ENCODE results near the gene TENT5C.

The TENT5C gene

GRCh38 chr1:117633423-117633822, 27.6 kb downstream of the TENT5C start:
- DNase-seq (ENCODE audit: low spot score), result no peak

- no peak for DNase-seq (ENCODE audit: low spot score)
Measured at GRCh38 chr1:117633936-117634335, 28.1 kb downstream of the TENT5C start.

- DNase-seq (ENCODE audit: low spot score), result no peak
Measured at GRCh38 chr1:117634631-117635030, 28.8 kb downstream of the TENT5C start.

- no peak for DNase-seq (ENCODE audit: low spot score)
Measured at GRCh38 chr1:117635805-117636204, 30.0 kb downstream of the TENT5C start.

- no peak for DNase-seq (ENCODE audit: low spot score)
Measured at GRCh38 chr1:117636637-117637425, 31.0 kb downstream of the TENT5C start.

GRCh38 chr1:117638141-117638540, 32.3 kb downstream of the TENT5C start:
- DNase-seq (ENCODE audit: low spot score), result no peak

GRCh38 chr1:117638759-117639158, 32.9 kb downstream of the TENT5C start:
- DNase-seq (ENCODE audit: low spot score), result no peak

- no peak for DNase-seq (ENCODE audit: low spot score)
Measured at GRCh38 chr1:117639741-117640140, 33.9 kb downstream of the TENT5C start.

GRCh38 chr1:117641536-117641935, 35.7 kb downstream of the TENT5C start:
- no peak for DNase-seq (ENCODE audit: low spot score)

GRCh38 chr1:117642963-117643362, 37.1 kb downstream of the TENT5C start:
- DNase-seq (ENCODE audit: low spot score), result no peak

- no peak for DNase-seq (ENCODE audit: low spot score)
Measured at GRCh38 chr1:117643601-117644000, 37.8 kb downstream of the TENT5C start.

- DNase-seq (ENCODE audit: low spot score), result no peak
Measured at GRCh38 chr1:117644696-117645311, 39.0 kb downstream of the TENT5C start.

GRCh38 chr1:117645343-117645742, 39.5 kb downstream of the TENT5C start:
- DNase-seq (ENCODE audit: low spot score), result no peak

- DNase-seq (ENCODE audit: low spot score), result no peak
Measured at GRCh38 chr1:117646007-117646811, 40.4 kb downstream of the TENT5C start.

GRCh38 chr1:117646956-117647355, 41.1 kb downstream of the TENT5C start:
- no peak for DNase-seq (ENCODE audit: low spot score)

- no peak for DNase-seq (ENCODE audit: low spot score)
Measured at GRCh38 chr1:117648015-117648414, 42.2 kb downstream of the TENT5C start.

GRCh38 chr1:117650840-117651568, 45.2 kb downstream of the TENT5C start:
- no peak for DNase-seq (ENCODE audit: low spot score)

- DNase-seq (ENCODE audit: low spot score), result no peak
Measured at GRCh38 chr1:117651616-117652015, 45.8 kb downstream of the TENT5C start.

- no peak for DNase-seq (ENCODE audit: low spot score)
Measured at GRCh38 chr1:117652421-117652820, 46.6 kb downstream of the TENT5C start.

GRCh38 chr1:117653195-117653594, 47.3 kb downstream of the TENT5C start:
- DNase-seq (ENCODE audit: low spot score), result no peak

- no peak for DNase-seq (ENCODE audit: low spot score)
Measured at GRCh38 chr1:117653732-117654492, 48.1 kb downstream of the TENT5C start.

Data from SK-N-DZ (cell line).